ENCODE results near the gene TRIM9. TPM values are rescaled to one million over a fixed set of nuclear protein-coding genes. Genes with fewer than 3 reads are reported as not detected.

Gene TRIM9
- total and polyA plus RNA-seq, 2 experiments from 2014 or later, result 2.3 to 4.1 TPM

DNA sequence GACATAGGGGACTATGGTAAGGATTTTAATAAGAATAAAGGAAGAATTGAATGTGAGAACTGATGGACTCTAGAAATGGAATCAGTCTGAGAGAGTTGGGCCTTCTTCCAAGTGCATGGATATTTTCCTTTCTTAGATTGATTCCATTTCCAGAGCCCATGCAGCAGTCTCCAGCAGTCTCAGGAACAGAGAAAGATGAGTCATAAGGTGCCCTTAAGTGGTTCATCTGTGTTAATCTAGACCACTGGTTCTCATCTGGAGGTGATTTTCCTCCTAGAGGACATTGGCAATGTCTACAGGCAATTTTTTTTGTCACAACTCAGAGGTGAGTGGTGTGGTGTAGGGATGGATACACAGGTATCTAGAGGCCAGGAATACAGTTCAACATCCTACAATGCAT lies 25.9 kb downstream of the TRIM9 start:
- no peak for DNase-seq (ENCODE audit: low read depth in 1 of 2, low spot score in 1 of 2)

DNA sequence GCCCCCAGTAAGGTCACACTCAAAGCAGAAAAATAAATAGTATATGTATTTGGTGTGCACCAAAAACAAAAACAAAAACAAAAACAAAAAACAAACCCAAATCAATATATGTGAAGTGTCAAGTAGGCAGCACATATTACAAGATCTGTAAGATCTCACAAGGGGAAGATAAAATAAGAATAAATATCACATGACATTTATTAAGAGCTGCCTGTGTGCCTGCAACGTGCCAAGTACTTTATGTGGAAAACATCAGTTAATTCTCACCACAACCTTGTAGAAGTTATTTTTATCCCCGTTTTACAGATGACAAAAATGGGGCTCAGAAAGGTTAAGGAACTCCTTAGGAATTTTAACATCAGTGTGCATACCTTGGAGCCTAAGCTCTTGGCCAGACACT lies 26.6 kb downstream of the TRIM9 start:
- no peak for DNase-seq (ENCODE audit: low read depth in 1 of 2, low spot score in 1 of 2)
- H3K27me3 ChIP-seq, result no peaks in the 10 kb centered on the region
- no peaks in the 10 kb centered on the region for H3K4me1 ChIP-seq (ENCODE audit: low read depth)
- H3K9me3 ChIP-seq (ENCODE audit: low read depth), result no peaks in the 10 kb centered on the region
- TF ChIP-seq, protein P1, sequence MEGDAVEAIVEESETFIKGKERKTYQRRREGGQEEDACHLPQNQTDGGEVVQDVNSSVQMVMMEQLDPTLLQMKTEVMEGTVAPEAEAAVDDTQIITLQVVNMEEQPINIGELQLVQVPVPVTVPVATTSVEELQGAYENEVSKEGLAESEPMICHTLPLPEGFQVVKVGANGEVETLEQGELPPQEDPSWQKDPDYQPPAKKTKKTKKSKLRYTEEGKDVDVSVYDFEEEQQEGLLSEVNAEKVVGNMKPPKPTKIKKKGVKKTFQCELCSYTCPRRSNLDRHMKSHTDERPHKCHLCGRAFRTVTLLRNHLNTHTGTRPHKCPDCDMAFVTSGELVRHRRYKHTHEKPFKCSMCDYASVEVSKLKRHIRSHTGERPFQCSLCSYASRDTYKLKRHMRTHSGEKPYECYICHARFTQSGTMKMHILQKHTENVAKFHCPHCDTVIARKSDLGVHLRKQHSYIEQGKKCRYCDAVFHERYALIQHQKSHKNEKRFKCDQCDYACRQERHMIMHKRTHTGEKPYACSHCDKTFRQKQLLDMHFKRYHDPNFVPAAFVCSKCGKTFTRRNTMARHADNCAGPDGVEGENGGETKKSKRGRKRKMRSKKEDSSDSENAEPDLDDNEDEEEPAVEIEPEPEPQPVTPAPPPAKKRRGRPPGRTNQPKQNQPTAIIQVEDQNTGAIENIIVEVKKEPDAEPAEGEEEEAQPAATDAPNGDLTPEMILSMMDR (IDR thresholded peaks at IDR 0.05; ENCODE audit: low read depth, low read length), result no peak
- no peak overlapping the region for H3K27ac ChIP-seq
- H3K36me3 ChIP-seq, result no peaks in the 10 kb centered on the region
- H3K4me3 ChIP-seq, result no peak overlapping the region

More for the DNA sequence above, 25.9 kb downstream of the TRIM9 start:
- Histone ChIP-seq H3K4me3 (no peak overlapping the region), H3K27me3 (no peaks in the 10 kb centered on the region), H3K9me3 (ENCODE audit: low read depth) (no peaks in the 10 kb centered on the region), H3K36me3 (no peaks in the 10 kb centered on the region), H3K4me1 (ENCODE audit: low read depth) (no peaks in the 10 kb centered on the region), H3K27ac (no peak overlapping the region)
- TF ChIP-seq, protein P1 (IDR thresholded peaks at IDR 0.05; ENCODE audit: low read depth, low read length), result no peak

DNA sequence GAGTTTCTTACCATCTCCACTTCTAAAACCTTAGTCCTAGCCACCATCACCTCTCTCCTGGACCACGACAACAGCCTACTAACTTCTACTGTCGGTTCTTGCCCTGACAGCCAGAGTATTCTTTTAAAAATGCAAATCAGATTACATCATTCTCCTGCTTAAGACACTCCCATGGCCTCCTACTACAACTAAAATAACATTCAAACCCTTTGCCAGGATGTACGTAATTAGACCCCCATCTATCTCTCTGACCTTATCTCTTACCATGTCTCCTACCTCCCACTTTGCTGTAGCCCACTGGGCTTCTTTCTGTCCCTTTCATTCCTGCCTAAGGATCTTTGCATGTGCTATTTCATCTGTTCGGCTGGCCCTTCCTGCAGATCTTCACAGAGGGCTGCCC lies 27.6 kb downstream of the TRIM9 start:
- H3K9me3 ChIP-seq (ENCODE audit: low read depth), result no peaks in the 10 kb centered on the region
- no peaks in the 10 kb centered on the region for H3K27me3 ChIP-seq
- H3K27ac ChIP-seq, result no peak overlapping the region
- no peaks in the 10 kb centered on the region for H3K36me3 ChIP-seq
- TF ChIP-seq, protein P1 (IDR thresholded peaks at IDR 0.05; ENCODE audit: low read depth, low read length), result no peak
- H3K4me3 ChIP-seq, result no peak overlapping the region
- H3K4me1 ChIP-seq (ENCODE audit: low read depth), result no peaks in the 10 kb centered on the region
- no peak for DNase-seq (ENCODE audit: low read depth in 1 of 2, low spot score in 1 of 2)

DNA sequence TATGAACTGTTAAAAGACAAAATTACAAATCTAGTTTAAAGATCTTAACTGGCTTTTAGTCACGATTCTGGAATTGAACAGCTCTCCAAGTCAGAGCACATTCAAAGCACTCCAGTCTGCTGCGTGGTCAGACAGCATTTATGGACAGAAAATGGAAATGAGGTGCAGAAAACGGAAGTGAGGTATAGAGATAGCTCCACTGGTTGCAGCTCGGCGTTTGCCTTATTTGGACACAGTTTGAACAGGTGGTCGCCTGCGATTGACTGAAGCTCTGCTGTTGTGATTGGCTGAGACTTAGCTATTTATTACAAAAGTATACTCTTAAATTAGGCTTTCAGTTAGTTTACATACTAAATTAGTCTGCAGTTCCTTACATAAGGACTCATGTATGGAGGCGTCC lies 28.3 kb downstream of the TRIM9 start:
- H3K9me3 ChIP-seq (ENCODE audit: low read depth), result no peaks in the 10 kb centered on the region
- no peak overlapping the region for H3K27ac ChIP-seq
- DNase-seq (ENCODE audit: low read depth in 1 of 2, low spot score in 1 of 2), result no peak
- no peaks in the 10 kb centered on the region for H3K27me3 ChIP-seq
- H3K4me3 ChIP-seq, result no peak overlapping the region
- no peaks in the 10 kb centered on the region for H3K36me3 ChIP-seq
- TF ChIP-seq, protein P1 (IDR thresholded peaks at IDR 0.05; ENCODE audit: low read depth, low read length), result no peak
- no peaks in the 10 kb centered on the region for H3K4me1 ChIP-seq (ENCODE audit: low read depth)

DNA sequence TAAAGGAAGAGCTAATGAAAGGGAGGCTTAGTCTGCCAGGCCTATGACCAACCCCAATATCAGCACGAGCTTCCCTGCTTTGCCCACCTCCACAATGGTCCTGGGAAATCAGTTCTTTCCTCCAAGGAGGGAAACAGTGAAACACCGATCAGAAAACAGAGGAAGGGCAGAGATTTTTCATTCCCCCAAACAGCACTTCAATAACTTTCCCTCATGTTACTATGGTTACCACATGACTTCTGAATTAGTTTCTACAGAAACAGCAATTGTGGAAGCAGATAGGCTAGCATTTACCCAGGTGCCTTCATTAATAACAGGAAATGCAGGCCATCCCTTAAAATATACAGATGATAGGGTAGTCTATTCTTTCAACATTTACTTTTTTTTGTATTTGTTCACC lies 35.9 kb downstream of the TRIM9 start:
- Histone ChIP-seq H3K36me3 (no peaks in the 10 kb centered on the region), H3K27ac (no peak overlapping the region), H3K9me3 (ENCODE audit: low read depth) (no peaks in the 10 kb centered on the region), H3K4me3 (no peak overlapping the region), H3K4me1 (ENCODE audit: low read depth) (no peaks in the 10 kb centered on the region), H3K27me3 (no peaks in the 10 kb centered on the region)
- TF ChIP-seq, protein P1 (IDR thresholded peaks at IDR 0.05; ENCODE audit: low read depth, low read length), result no peak
- DNase-seq (ENCODE audit: low read depth in 1 of 2, low spot score in 1 of 2), result no peak

DNA sequence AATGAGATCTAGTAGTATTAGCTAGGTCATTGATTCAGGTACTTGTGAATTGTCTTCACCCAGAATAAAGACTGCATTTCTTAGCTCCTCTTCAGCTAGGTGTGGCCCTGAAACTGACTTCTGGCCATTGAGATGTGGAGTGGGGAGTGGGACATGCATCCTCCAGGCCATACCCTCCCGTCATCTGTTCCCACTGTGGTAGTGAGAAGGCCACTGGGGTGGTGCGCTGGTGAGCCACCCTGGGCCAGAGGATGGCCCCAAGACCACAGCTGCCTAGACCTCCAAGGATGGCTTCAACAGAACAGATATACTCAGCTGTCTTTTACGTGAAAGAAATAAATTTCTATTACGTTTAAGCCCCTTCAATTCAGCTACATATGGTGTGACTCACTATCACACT lies 36.5 kb downstream of the TRIM9 start:
- H3K27ac ChIP-seq, result no peak overlapping the region
- no peaks in the 10 kb centered on the region for H3K27me3 ChIP-seq
- no peak overlapping the region for H3K4me3 ChIP-seq
- no peaks in the 10 kb centered on the region for H3K9me3 ChIP-seq (ENCODE audit: low read depth)
- no peaks in the 10 kb centered on the region for H3K4me1 ChIP-seq (ENCODE audit: low read depth)
- TF ChIP-seq, protein P1 (IDR thresholded peaks at IDR 0.05; ENCODE audit: low read depth, low read length), result no peak
- DNase-seq (ENCODE audit: low read depth in 1 of 2, low spot score in 1 of 2), result no peak
- no peaks in the 10 kb centered on the region for H3K36me3 ChIP-seq

Data from cardiac muscle cell (in vitro differentiated cells and primary cell).